Cardiac fibroblast (primary cell): ENCODE data around the gene ACVR1C.

Experiments used
- DNase-seq, 2 donors: peaks; one replicate each; pipeline versions ENCODE4 v3.0.0 to v3.0.0-alpha.2; 2010; ENCODE audit warnings: low read depth in 2 of 2
- H3K4me3 ChIP-seq, 2 donors: replicated peaks in 1 of 2; 1 replicate in 1 of 2; 2 replicates in 1 of 2; pipeline ENCODE4 v1.5.1; 2011; ENCODE audit warnings: low read depth in 2 of 2, low read length in 2 of 2, mild to moderate bottlenecking in 2 of 2, moderate library complexity in 1 of 2
- CTCF ChIP-seq: IDR thresholded peaks from one replicate; pipeline ENCODE4 v1.5.1; 2011; ENCODE audit warnings: low read depth, mild to moderate bottlenecking, low read length, inconsistent platforms

Gene ACVR1C

GRCh38 chr2:157476953-157477709 is 151.5 kb downstream of the ACVR1C start:
- H3K4me3 ChIP-seq, result no peak overlapping the region
- DNase-seq, result peak in 1 of 2 donors; percentile 76
- no peak for TF ChIP-seq CTCF
